ENCODE results near the gene CC2D1B.

The CC2D1B gene

DNA sequence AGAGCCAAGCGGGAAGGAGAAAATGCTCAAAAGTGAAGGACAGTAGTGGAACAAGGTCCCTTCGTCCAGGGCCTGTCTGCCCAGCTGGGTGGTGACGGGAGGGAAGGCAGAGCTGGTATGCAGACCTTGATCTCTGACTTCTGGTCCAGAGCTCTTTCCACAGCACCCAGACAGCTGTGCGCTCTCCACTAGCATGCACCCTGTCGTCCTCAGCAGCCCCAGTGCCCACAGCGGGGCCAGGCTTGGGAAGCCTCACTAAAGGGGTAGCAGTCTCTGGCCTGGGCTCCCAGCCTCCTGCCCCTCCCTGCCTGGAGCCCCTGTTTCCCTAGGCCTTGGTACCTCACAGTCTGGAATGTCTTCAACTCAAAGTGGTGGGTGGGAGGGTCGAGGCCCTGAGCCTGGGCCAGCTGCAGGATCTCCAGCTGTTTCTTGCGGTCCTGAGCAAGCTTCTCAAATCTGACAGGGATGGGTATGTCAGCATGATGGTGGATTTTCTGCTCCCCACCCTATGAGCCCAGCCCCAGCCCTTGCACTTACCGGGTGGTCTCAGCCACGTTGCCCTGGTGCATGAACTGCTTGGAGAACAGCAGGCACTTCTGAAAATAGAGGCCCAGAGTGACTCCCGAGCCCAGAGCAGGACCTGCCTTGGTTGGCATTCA, 10.0 kb downstream of the CC2D1B start:
- Histone ChIP-seq H3K27ac (replicated peaks; ENCODE audit: low read length) (no peak overlapping the region), H3K79me1 (ENCODE audit: low read depth, low read length) (peaks cover 4% of the 10 kb centered on the region), H3K23ac (ENCODE audit: low read depth, low read length, poor library complexity) (no peak overlapping the region), H3K4ac (ENCODE audit: low read length) (no peak overlapping the region), H3K18ac (ENCODE audit: low read length) (no peak overlapping the region), H3K4me2 (ENCODE audit: insufficient read depth, low read length, poor library complexity, severe bottlenecking) (no peak overlapping the region), H2BK120ac (ENCODE audit: low read depth, low read length) (no peak overlapping the region), H3K9ac (ENCODE audit: low read depth, low read length, poor library complexity) (no peak overlapping the region), H4K91ac (ENCODE audit: low read depth, low read length, poor library complexity) (peak overlapping the region; percentile 86), H3K14ac (ENCODE audit: low read length) (no peak overlapping the region), H2BK12ac (ENCODE audit: low read length) (no peak overlapping the region), H2BK5ac (ENCODE audit: low read length) (no peak overlapping the region), H3K27me3 (ENCODE audit: control insufficient read depth in 3 of 3, insufficient read depth in 3 of 3, low read depth in 1 of 3, low read length in 3 of 3) (no peaks in the 10 kb centered on the region), H4K8ac (ENCODE audit: low read depth, low read length) (no peak overlapping the region), H3K9me3 (replicated peaks in 1 of 2; ENCODE audit: control insufficient read depth in 2 of 2, insufficient read depth in 1 of 2, low read depth in 1 of 2, low read length in 2 of 2) (no peaks in the 10 kb centered on the region), H3K4me1 (ENCODE audit: control insufficient read depth in 2 of 2, insufficient read depth in 1 of 2, low read depth in 1 of 2, low read length in 2 of 2) (peaks cover 3 to 4% of the 10 kb centered on the region in 2 donors), H2AK5ac (ENCODE audit: low read depth, low read length) (no peak overlapping the region), H3K4me3 (ENCODE audit: low read length in 2 of 2) (no peak overlapping the region), H2BK15ac (ENCODE audit: low read length) (no peak overlapping the region), H3K36me3 (replicated peaks in 1 of 2; ENCODE audit: control insufficient read depth in 2 of 2, insufficient read depth in 2 of 2, low read length in 2 of 2) (peaks cover 76 to 93% of the 10 kb centered on the region in 2 donors), H2AFZ (ENCODE audit: low read length) (no peak overlapping the region)
- WGBS, 2 donors (ENCODE audit: extremely low coverage in 2 of 2, insufficient read length in 2 of 2, insufficient replicate concordance in 1 of 2), result no CpG with 5 or more reads among the region's 11 CpGs
- no peak for DNase-seq (ENCODE audit: low spot score)

DNA sequence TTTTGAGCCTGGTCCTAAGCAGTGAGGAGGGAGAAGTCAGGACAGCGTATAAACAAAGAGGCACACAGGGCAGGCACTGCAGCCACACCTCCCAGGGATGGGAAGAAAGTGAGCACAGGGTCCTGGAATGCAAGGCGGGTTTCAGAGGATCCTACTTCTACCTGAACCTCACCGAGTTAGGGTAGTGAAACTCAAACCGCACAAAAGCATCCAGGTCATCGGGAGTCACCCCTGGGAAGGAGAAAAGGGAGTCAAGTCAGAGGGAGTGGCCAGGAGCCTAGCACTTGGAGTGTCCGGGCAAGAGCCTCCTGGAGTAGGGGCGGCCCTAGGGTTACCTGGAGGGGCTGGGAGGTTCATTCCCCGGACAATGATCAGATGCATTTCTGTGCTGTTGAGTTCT, 10.6 kb downstream of the CC2D1B start:
- H3K23ac ChIP-seq (ENCODE audit: low read depth, low read length, poor library complexity), result no peak overlapping the region
- H3K27ac ChIP-seq (replicated peaks; ENCODE audit: low read length), result no peak overlapping the region
- no peaks in the 10 kb centered on the region for H3K27me3 ChIP-seq (ENCODE audit: control insufficient read depth in 3 of 3, insufficient read depth in 3 of 3, low read depth in 1 of 3, low read length in 3 of 3)
- H3K4ac ChIP-seq (ENCODE audit: low read length), result no peak overlapping the region
- no peak overlapping the region for H3K4me2 ChIP-seq (ENCODE audit: insufficient read depth, low read length, poor library complexity, severe bottlenecking)
- no peak overlapping the region for H3K18ac ChIP-seq (ENCODE audit: low read length)
- no peak overlapping the region for H2BK120ac ChIP-seq (ENCODE audit: low read depth, low read length)
- H3K9me3 ChIP-seq (replicated peaks in 1 of 2; ENCODE audit: control insufficient read depth in 2 of 2, insufficient read depth in 1 of 2, low read depth in 1 of 2, low read length in 2 of 2), result no peaks in the 10 kb centered on the region
- H4K8ac ChIP-seq (ENCODE audit: low read depth, low read length), result peak overlapping the region; percentile 66
- no CpG with 5 or more reads among the region's 8 CpGs for WGBS, 2 donors (ENCODE audit: extremely low coverage in 2 of 2, insufficient read length in 2 of 2, insufficient replicate concordance in 1 of 2)
- DNase-seq (ENCODE audit: low spot score), result no peak
- no peak overlapping the region for H2BK12ac ChIP-seq (ENCODE audit: low read length)
- H3K36me3 ChIP-seq (replicated peaks in 1 of 2; ENCODE audit: control insufficient read depth in 2 of 2, insufficient read depth in 2 of 2, low read length in 2 of 2), result peaks cover 70 to 88% of the 10 kb centered on the region in 2 donors
- H2BK5ac ChIP-seq (ENCODE audit: low read length), result no peak overlapping the region
- H3K79me1 ChIP-seq (ENCODE audit: low read depth, low read length), result peaks cover 4% of the 10 kb centered on the region
- no peak overlapping the region for H2BK15ac ChIP-seq (ENCODE audit: low read length)
- H3K4me1 ChIP-seq (ENCODE audit: control insufficient read depth in 2 of 2, insufficient read depth in 1 of 2, low read depth in 1 of 2, low read length in 2 of 2), result peaks cover 5% of the 10 kb centered on the region in 2 donors
- no peak overlapping the region for H4K91ac ChIP-seq (ENCODE audit: low read depth, low read length, poor library complexity)
- H2AK5ac ChIP-seq (ENCODE audit: low read depth, low read length), result no peak overlapping the region
- H3K4me3 ChIP-seq (ENCODE audit: low read length in 2 of 2), result no peak overlapping the region
- no peak overlapping the region for H2AFZ ChIP-seq (ENCODE audit: low read length)
- H3K14ac ChIP-seq (ENCODE audit: low read length), result no peak overlapping the region
- H3K9ac ChIP-seq (ENCODE audit: low read depth, low read length, poor library complexity), result no peak overlapping the region

DNA sequence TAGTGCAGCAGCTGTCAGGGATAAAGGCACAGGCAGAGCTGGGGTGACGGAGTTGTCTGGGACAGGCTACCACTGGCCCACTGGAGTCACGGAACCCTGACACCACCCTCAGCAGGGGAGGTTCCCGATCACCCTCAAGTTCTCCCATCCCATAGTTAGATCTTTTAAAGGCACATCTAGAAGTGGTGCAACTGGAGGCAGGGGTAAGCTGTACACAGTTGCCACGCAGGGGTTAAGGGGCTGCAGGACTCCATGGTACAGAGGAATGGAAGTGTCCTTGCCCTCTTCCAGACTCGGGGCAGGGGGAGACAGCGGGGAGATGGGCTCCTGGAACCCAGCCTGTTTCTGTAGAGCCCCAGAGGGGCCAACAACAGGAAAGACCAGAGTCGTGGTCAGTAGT, 13.3 kb downstream of the CC2D1B start:
- Histone ChIP-seq H3K27ac (replicated peaks; ENCODE audit: low read length) (no peak overlapping the region), H3K4me2 (ENCODE audit: insufficient read depth, low read length, poor library complexity, severe bottlenecking) (no peak overlapping the region), H3K79me1 (ENCODE audit: low read depth, low read length) (no peaks in the 10 kb centered on the region), H3K14ac (ENCODE audit: low read length) (no peak overlapping the region), H3K4ac (ENCODE audit: low read length) (no peak overlapping the region), H3K18ac (ENCODE audit: low read length) (no peak overlapping the region), H2BK5ac (ENCODE audit: low read length) (no peak overlapping the region), H2BK120ac (ENCODE audit: low read depth, low read length) (no peak overlapping the region), H3K27me3 (ENCODE audit: control insufficient read depth in 3 of 3, insufficient read depth in 3 of 3, low read depth in 1 of 3, low read length in 3 of 3) (no peaks in the 10 kb centered on the region), H4K91ac (ENCODE audit: low read depth, low read length, poor library complexity) (no peak overlapping the region), H4K8ac (ENCODE audit: low read depth, low read length) (no peak overlapping the region), H3K4me3 (ENCODE audit: low read length in 2 of 2) (no peak overlapping the region), H2BK15ac (ENCODE audit: low read length) (no peak overlapping the region), H3K9me3 (replicated peaks in 1 of 2; ENCODE audit: control insufficient read depth in 2 of 2, insufficient read depth in 1 of 2, low read depth in 1 of 2, low read length in 2 of 2) (no peaks in the 10 kb centered on the region), H3K4me1 (ENCODE audit: control insufficient read depth in 2 of 2, insufficient read depth in 1 of 2, low read depth in 1 of 2, low read length in 2 of 2) (peaks cover 5 to 8% of the 10 kb centered on the region in 2 donors), H2AFZ (ENCODE audit: low read length) (no peak overlapping the region), H2BK12ac (ENCODE audit: low read length) (no peak overlapping the region), H2AK5ac (ENCODE audit: low read depth, low read length) (no peak overlapping the region), H3K9ac (ENCODE audit: low read depth, low read length, poor library complexity) (no peak overlapping the region), H3K36me3 (replicated peaks in 1 of 2; ENCODE audit: control insufficient read depth in 2 of 2, insufficient read depth in 2 of 2, low read length in 2 of 2) (peaks cover 45 to 60% of the 10 kb centered on the region in 2 donors), H3K23ac (ENCODE audit: low read depth, low read length, poor library complexity) (peak overlapping the region; percentile 46)
- WGBS, 2 donors (ENCODE audit: extremely low coverage in 2 of 2, insufficient read length in 2 of 2, insufficient replicate concordance in 1 of 2), result no CpG with 5 or more reads among the region's 7 CpGs
- no peak for DNase-seq (ENCODE audit: low spot score)

DNA sequence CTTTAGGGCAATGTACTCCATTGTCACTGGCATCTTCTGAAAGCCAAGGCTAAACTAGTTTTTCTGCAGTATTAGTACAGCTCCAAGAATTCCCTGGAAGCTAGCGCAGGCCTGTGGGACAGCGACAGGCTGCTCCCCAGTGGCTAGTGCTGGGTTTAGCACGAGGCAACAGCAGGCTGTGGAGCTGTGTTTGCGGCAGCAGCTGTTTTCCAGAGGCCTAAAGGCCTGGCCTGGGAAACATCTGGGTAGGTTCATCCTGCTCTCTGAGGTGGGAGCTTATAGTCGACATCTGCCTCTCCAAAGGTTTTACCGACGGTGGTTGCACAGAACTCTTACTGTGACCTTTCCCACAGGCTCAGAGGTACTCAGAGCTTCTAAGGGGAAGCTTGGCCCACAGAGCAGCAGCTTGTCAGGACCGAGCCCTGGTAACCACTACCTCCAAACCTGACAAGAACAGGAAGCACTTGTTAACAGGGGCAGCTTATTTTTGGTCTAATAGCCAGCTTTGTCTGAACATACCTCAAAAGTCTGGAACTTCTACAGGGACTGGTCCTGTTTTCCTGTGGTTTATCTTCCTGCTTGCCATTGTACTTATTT, 17.2 kb downstream of the CC2D1B start:
- H4K8ac ChIP-seq (ENCODE audit: low read depth, low read length), result no peak overlapping the region
- H3K14ac ChIP-seq (ENCODE audit: low read length), result no peak overlapping the region
- no peak overlapping the region for H3K4me3 ChIP-seq (ENCODE audit: low read length in 2 of 2)
- H2BK12ac ChIP-seq (ENCODE audit: low read length), result no peak overlapping the region
- no peak overlapping the region for H3K27ac ChIP-seq (replicated peaks; ENCODE audit: low read length)
- no peak overlapping the region for H3K9ac ChIP-seq (ENCODE audit: low read depth, low read length, poor library complexity)
- no peak overlapping the region for H4K91ac ChIP-seq (ENCODE audit: low read depth, low read length, poor library complexity)
- no peak overlapping the region for H2AK5ac ChIP-seq (ENCODE audit: low read depth, low read length)
- no peaks in the 10 kb centered on the region for H3K9me3 ChIP-seq (replicated peaks in 1 of 2; ENCODE audit: control insufficient read depth in 2 of 2, insufficient read depth in 1 of 2, low read depth in 1 of 2, low read length in 2 of 2)
- H2BK120ac ChIP-seq (ENCODE audit: low read depth, low read length), result no peak overlapping the region
- DNase-seq (ENCODE audit: low spot score), result no peak
- no CpG with 5 or more reads among the region's 8 CpGs for WGBS, 2 donors (ENCODE audit: extremely low coverage in 2 of 2, insufficient read length in 2 of 2, insufficient replicate concordance in 1 of 2)
- H3K4ac ChIP-seq (ENCODE audit: low read length), result no peak overlapping the region
- no peak overlapping the region for H3K4me2 ChIP-seq (ENCODE audit: insufficient read depth, low read length, poor library complexity, severe bottlenecking)
- no peak overlapping the region for H2BK15ac ChIP-seq (ENCODE audit: low read length)
- H3K23ac ChIP-seq (ENCODE audit: low read depth, low read length, poor library complexity), result no peak overlapping the region
- H3K36me3 ChIP-seq (replicated peaks in 1 of 2; ENCODE audit: control insufficient read depth in 2 of 2, insufficient read depth in 2 of 2, low read length in 2 of 2), result peaks cover 10 to 44% of the 10 kb centered on the region in 2 donors
- no peak overlapping the region for H2AFZ ChIP-seq (ENCODE audit: low read length)
- no peaks in the 10 kb centered on the region for H3K79me1 ChIP-seq (ENCODE audit: low read depth, low read length)
- H3K18ac ChIP-seq (ENCODE audit: low read length), result no peak overlapping the region
- no peaks in the 10 kb centered on the region for H3K27me3 ChIP-seq (ENCODE audit: control insufficient read depth in 3 of 3, insufficient read depth in 3 of 3, low read depth in 1 of 3, low read length in 3 of 3)
- H2BK5ac ChIP-seq (ENCODE audit: low read length), result no peak overlapping the region
- peaks cover 5 to 8% of the 10 kb centered on the region in 2 donors for H3K4me1 ChIP-seq (ENCODE audit: control insufficient read depth in 2 of 2, insufficient read depth in 1 of 2, low read depth in 1 of 2, low read length in 2 of 2)

Measured in neuronal stem cell (in vitro differentiated cells).